GM15510 (cell line): ENCODE measurements around the gene RNASE12.

Experiments
- POLR2A ChIP-seq: IDR thresholded peaks from 3 replicates; pipeline ENCODE4 v1.6.1; 2011; ENCODE audit warnings: borderline replicate concordance; ENCODE audit not compliant: insufficient read length; ENCODE audit errors: extremely low read depth

RNASE12 gene

GRCh38 chr14:20620798-20621478 lies 29.8 kb upstream of the RNASE12 start:
- TF ChIP-seq POLR2A, result no peak

GRCh38 chr14:20618271-20618749 lies 27.1 kb upstream of the RNASE12 start:
- no peak for TF ChIP-seq POLR2A

GRCh38 chr14:20617138-20618003 lies 26.2 kb upstream of the RNASE12 start:
- no peak for TF ChIP-seq POLR2A

DNA sequence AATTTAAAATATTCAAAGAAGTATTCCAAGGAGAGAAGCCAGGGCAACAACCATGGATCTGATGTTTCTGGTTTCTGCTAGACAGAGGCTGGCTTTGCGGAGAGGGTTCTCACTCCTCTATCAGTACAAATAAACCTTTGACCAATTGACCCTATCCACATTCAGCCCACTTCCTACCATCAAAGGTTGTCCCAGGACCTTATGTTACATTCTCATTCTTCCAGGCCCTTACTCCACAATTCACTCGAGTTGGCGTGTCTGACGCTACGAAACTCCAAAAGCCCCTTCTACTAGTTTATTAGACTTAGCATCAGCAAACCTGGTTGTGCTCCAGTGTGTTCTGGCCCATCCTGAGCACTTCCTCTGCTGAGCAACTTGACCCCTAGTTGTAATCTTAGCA lies 24.8 kb upstream of the RNASE12 start:
- TF ChIP-seq POLR2A, result no peak

DNA sequence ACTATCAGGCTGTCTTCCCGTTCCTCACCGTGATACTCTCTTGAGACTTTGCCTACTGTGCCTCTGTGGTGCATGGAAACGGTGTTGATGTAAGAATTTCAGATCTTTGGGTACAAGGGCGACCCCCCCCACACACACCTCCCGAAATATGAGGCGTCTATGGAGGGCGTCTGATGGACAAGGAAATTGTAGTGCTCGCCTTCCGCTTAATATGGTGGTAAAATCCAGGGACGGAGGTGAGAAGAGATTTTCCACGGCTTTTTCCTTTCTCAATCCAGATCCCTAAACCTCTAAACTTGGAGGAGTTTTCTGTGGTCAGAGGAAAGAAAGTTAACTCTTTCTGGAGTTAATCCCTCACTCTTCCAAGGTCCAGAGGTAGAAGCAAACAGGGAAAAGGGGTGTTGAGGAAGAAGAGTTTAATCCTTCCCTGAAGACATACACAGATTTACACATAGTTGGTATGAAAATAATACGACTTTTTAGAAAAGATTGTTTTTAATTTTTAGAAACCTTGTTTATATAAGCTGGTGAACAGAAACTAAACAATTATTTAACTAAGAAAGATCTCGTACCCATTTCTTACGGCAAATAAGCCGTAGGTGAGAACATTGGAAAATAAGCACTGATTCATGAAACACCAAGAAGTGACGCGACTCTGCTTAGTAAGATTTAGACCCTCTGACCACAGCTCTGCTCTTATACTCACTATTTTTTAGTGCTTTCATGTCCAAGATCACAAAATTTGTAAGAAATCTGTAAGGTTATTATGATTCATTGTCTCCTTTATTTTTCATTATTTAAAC lies 23.1 kb upstream of the RNASE12 start:
- TF ChIP-seq POLR2A, result no peak

DNA sequence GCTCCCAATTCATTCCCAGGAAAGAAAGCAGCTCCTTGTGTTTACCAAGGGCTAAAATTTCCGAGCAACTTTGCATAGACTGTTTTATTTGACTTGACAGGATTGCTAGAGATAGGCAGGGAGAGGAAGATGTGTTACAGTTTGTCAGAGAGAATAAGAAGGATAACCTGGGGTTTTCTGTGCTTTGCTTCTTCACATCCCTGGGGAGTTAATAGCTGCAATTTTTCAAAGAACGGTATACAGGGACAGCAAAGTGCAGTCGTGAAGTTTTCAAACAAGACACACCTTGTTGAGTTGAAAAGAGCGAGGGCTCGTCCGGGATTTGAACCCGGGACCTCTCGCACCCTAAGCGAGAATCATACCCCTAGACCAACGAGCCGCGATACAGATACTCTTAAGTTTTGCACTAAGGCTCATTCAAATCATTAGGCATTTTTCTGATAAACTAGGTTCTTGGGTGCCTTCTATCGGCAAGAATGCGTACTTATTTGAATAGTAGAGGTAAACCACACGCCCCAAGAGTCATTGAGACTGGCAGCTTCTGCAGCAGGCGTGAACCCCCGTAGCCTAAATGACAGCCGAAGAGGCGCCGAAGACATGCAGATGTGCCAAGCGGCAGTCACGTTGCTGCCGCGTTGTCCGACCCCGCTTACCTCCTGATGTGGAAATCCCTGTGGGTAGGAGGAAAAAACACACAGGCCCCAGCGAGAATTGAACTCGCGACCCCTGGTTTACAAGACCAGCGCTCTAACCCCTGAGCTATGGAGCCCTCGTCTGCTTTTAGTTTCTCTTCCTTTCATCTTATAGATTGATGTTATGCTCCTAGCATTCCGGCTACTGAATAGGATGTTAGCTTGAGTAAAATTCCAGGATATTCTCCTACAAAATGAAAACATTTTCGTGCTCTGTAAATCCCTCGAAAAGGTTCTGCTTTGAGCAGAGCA lies 22.2 kb upstream of the RNASE12 start:
- no peak for TF ChIP-seq POLR2A

DNA sequence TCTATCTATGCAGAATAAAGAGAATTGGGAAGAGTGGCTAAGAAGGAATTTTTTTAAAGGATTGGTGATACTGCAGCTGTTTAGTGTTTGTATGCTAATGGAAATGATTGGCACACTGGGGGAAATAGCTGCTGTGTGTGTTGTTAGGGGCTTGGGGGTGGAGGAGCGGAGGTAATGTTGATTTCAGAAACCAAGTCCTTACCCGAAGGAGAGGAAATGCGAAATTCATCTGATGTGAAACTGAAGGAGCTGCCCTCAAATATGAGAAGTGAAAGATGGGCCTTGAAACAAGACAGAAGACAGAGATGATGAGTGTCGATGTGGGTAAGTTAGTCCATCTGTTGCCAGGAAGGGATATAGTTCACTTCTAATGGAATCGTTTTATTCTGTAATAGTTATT lies 21.2 kb upstream of the RNASE12 start:
- TF ChIP-seq POLR2A, result no peak

- TF ChIP-seq POLR2A, result no peak
Observed at GRCh38 chr14:20611277-20611676, 20.1 kb upstream of the RNASE12 start.

- TF ChIP-seq POLR2A, result no peak
Observed at GRCh38 chr14:20610002-20610765, 19.0 kb upstream of the RNASE12 start.

DNA sequence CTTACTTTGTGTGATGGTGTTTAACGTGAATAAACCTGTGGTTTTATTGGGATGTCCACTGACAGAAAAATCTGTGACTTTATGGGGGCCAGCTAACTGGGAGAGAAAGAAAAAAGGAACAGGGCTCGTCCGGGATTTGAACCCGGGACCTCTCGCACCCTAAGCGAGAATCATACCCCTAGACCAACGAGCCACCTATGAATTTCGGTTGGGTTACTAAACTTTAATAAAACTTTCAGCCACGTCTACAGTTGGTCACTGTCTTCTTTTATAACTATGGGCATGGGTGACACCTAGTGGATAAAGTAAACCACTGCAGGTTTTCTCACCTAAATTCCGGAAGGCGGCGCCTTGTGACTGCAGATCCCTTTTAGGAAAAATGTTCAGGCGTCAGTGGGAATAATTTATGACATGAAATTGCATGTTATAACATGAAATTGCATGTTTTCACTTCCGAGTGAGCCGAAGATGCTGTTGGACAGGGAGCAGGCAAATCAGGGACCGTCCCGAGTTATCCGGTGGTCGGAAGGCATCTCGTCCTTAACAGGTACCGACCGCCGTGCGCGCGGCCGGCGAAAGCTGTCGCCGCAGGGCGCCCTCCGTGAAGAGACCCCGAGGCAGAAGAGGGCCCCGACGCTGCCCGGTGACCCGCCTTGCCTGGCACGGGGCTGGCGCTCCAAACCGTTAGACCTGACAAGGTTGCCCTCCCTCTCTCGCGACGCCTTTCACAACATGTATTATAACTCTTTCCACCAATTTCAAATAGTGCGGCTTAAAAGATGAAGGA lies 18.2 kb upstream of the RNASE12 start:
- TF ChIP-seq POLR2A, result no peak

- no peak for TF ChIP-seq POLR2A
Observed at GRCh38 chr14:20608383-20609110, 17.4 kb upstream of the RNASE12 start.

DNA sequence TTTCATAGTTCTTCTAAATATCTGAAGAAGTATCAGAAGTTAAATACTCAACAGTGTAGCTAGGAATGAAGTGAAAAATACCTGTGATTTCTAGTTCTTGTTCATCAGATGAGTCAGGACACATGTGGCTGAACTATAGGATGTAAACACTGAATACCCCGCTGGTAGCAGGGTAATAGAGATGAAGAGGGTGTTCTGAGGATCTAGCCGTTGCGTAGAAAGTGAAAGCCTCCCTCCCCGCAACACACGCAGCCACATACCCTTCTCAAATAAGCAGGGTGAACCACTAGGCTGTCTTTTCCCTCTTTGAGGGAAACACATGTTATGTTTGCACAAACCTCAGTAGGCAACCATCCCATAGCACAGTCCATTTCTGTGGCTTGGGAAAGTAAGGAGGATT lies 16.4 kb upstream of the RNASE12 start:
- no peak for TF ChIP-seq POLR2A
